ENCODE data around the gene SLC30A2.

SLC30A2 gene

GRCh38 chr1:26020941-26021646 lies 24.8 kb downstream of the SLC30A2 start:
- DNase-seq, result no peak

GRCh38 chr1:26020330-26020768 lies 25.6 kb downstream of the SLC30A2 start:
- DNase-seq, result no peak

GRCh38 chr1:26019641-26020315 lies 26.1 kb downstream of the SLC30A2 start:
- peak; percentile 26 to 36 for DNase-seq

- no peak for DNase-seq
Observed at GRCh38 chr1:26017606-26018005, 28.3 kb downstream of the SLC30A2 start.

GRCh38 chr1:26016953-26017545 lies 28.9 kb downstream of the SLC30A2 start:
- peak; percentile 89 for DNase-seq

GRCh38 chr1:26016258-26016952 lies 29.5 kb downstream of the SLC30A2 start:
- peak; percentile 65 to 79 for DNase-seq

GRCh38 chr1:26015358-26015757 lies 30.6 kb downstream of the SLC30A2 start:
- DNase-seq, result peak; percentile 39 to 52

- no peak for DNase-seq
Observed at GRCh38 chr1:26014179-26014578, 31.7 kb downstream of the SLC30A2 start.

GRCh38 chr1:26012864-26013263 lies 33.1 kb downstream of the SLC30A2 start:
- no peak for DNase-seq

- no peak for DNase-seq
Observed at GRCh38 chr1:26010825-26011224, 35.1 kb downstream of the SLC30A2 start.

GRCh38 chr1:26009796-26010447 lies 36.0 kb downstream of the SLC30A2 start:
- peak in 1 of 2 experiments; percentile 21 for DNase-seq

- no peak for DNase-seq
Observed at GRCh38 chr1:26006710-26007109, 39.2 kb downstream of the SLC30A2 start.

GRCh38 chr1:26005434-26006105 lies 40.3 kb downstream of the SLC30A2 start:
- DNase-seq, result no peak

- DNase-seq, result no peak
Observed at GRCh38 chr1:26003756-26004155, 42.2 kb downstream of the SLC30A2 start.

GRCh38 chr1:26003262-26003661 lies 42.7 kb downstream of the SLC30A2 start:
- no peak for DNase-seq

GRCh38 chr1:25999041-25999800 lies 46.7 kb downstream of the SLC30A2 start:
- DNase-seq, result no peak

- peak; percentile 99 for DNase-seq
Observed at GRCh38 chr1:25997828-25998761, 47.8 kb downstream of the SLC30A2 start, which contains the start of gene PAFAH2. TSS of gene PAFAH2 (minus strand) at chr1:25998063. CDS start at chr1:25990816, 7,247 bp downstream.

GRCh38 chr1:25996966-25997827 lies 48.7 kb downstream of the SLC30A2 start:
- DNase-seq, result peak; percentile 81 to 83
